GM20000 (cell line): ENCODE results near the gene DNMT1.

ENCODE experiments used
- DNase-seq: peaks from one replicate; pipeline ENCODE4 v3.0.0; 2012; ENCODE audit warnings: low spot score
- TF ChIP-seq, protein P1 (sequence below): IDR thresholded peaks from 2 replicates; pipeline ENCODE4 v1.5.1; 2012; ENCODE audit warnings: mild to moderate bottlenecking, control low read depth; ENCODE audit errors: extremely low read depth, missing control alignments

Gene DNMT1

DNA sequence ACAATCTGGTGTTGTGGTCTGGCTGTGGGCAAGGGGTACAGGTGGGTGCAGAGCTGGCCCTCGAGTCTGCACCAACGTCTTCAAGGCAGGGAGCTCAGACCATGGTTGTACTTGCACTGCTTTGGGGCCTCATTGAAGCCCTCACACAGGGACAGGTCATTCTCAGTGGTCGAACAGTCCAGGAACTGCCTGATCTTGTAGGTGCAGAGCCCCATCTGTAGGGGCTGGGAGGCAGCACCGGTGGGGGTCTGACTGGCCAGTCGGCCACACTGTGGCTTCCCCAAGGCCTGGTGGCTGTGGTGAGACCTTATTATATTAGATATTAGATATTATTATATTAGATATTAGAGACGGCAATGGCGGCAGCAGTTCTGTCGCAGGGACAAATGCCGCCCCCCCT, 22.3 kb upstream of the DNMT1 start:
- TF ChIP-seq, protein P1, sequence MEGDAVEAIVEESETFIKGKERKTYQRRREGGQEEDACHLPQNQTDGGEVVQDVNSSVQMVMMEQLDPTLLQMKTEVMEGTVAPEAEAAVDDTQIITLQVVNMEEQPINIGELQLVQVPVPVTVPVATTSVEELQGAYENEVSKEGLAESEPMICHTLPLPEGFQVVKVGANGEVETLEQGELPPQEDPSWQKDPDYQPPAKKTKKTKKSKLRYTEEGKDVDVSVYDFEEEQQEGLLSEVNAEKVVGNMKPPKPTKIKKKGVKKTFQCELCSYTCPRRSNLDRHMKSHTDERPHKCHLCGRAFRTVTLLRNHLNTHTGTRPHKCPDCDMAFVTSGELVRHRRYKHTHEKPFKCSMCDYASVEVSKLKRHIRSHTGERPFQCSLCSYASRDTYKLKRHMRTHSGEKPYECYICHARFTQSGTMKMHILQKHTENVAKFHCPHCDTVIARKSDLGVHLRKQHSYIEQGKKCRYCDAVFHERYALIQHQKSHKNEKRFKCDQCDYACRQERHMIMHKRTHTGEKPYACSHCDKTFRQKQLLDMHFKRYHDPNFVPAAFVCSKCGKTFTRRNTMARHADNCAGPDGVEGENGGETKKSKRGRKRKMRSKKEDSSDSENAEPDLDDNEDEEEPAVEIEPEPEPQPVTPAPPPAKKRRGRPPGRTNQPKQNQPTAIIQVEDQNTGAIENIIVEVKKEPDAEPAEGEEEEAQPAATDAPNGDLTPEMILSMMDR: no peak
- DNase-seq: no peak

- no peak for DNase-seq
- TF ChIP-seq, protein P1: no peak
Observed at GRCh38 chr19:10214784-10215183, 20.0 kb upstream of the DNMT1 start.

DNA sequence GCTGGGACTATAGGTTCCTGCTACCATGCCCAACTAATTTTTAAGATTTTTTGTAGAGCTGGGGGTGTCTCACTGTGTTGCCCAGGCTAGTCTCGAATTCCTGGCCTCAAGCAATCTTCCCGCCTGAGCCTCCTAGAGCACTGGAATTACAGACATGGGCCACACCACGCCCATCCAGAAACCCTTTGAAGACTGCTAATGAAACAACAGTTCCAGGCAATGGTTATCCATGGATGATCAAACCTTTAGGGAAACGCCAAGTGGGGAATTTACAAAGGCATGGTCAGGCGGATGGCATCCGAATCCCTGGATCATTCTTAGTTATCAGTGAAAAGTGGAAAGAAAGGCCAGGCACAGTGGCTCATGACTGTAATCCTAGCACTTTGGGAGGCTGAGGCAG, 16.9 kb upstream of the DNMT1 start:
- TF ChIP-seq, protein P1: no peak
- DNase-seq: no peak

DNA sequence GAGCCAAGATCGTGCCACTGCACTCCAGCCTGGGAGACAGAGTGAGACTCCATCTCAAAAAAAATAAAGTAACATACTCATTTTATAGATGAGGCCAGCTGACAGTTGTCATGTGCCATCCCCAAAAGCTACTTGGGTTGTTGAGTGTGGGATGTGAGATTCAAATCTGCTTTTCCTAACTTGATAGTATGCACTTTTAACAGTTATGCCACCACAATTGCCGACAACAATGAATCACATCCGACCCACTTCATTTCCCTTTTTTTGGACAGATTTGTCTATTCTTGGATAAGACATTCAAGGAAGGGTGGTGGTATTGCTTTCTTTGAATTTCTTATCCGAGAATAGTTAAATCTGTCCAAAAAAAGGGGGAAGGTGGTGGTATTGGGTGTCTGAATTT, 16.3 kb upstream of the DNMT1 start:
- no peak for DNase-seq
- TF ChIP-seq, protein P1: no peak

DNA sequence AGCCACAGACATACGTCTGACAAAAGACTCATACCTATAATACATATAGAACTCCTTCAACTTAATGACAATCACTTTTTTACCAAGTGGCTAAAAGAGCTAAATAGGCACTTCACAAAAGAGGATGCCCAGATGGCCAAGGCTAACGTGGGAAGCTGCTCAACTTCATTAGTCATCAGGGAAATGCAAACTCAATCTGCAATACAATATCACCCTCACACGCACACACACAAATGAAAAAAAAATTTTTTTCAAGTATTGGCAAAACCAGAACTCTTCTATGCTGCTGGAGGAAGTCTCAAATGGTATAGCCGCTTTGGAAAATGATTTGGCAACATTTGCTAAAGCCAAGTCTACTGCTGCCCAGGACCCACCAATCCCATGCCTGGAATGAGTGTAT, 14.6 kb upstream of the DNMT1 start:
- TF ChIP-seq, protein P1: no peak
- no peak for DNase-seq

DNA sequence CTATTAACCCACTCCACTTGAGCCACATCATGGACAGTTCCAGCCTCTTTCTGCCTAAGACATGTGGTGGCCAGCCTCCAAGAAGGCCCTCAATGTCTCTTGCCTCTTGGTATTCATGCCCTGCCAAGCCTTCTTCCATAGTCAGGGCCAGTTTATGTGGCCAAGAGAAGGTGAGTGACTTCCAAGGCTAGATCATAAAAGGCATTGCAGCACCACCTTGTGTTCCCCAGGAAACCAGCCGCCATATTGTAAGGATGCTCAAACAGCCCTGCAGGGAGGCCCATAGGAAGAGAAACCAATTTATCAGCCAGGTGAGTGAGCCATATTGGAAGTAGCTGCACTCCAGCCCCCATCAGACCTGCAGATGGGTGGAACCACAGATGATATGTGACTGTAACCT, 12.3 kb upstream of the DNMT1 start:
- DNase-seq: no peak

GRCh38 chr19:10206226-10206885, 11.6 kb upstream of the DNMT1 start:
- TF ChIP-seq, protein P1: no peak
- DNase-seq: no peak

More for the DNA sequence above, 12.3 kb upstream of the DNMT1 start:
- TF ChIP-seq, protein P1: no peak
